CD4-positive, alpha-beta T cell treated with Interleukin-15 for 1 hour (primary cell): ENCODE results near the gene LRMDA.

Experiments used
- DNase-seq: peaks from one replicate; pipeline ENCODE4 v3.0.0-alpha.2; 2020

The LRMDA gene

DNA sequence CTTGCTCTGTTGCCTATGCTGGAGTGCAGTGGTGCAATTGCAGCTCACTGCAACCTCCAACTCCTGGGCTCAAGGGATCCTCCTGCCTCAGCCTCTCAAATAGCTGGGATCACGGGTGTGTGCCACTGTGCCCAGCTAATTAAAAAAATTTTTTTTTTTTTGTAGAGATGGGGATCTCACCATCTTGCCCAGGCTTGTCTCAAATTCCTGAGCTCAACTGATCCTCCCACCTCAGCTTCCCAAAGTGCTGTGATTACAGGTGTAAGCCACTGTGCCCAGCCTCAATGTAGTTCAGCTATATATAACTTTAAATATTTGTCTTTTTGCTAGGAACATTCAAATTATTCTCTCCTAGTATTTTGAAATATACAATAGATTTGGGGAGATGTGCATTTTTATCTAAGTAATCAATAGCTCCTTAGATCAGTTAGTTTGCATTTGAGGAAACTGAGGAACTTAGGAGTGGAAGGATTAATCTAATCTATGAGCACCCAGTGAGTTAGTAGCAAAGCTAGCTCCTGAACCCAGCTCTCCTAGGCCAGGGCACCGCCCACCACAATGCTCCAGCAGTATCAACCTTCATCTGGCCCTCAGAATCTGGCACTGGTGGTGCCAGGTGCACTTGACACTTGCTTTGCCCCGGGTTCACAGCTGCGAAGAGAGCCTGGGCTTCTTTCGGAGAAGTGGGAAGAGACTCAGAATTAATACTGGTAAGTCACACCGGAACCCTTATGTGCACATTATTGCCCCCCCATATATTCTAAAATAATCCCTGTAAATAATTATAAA, 5.9 kb upstream of the LRMDA start:
- DNase-seq = no peak

DNA sequence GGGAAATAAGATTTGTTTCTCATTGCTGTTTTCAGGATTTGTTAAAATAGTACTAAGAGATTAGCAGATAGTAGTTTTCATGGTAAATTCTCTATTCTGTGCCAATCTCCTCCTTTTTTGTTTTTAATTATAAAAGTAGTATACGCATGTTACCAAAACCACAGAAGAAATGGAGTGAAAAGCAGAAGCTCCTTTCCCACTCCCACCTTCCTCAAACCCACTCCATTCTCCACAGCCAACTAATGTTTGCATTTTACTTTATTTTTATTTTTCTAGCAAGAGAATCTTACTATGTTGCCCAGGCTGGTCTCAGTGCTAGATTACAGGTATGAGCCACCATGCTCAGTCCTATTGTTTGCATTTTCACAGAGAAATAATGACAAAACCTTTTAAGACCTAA, 4.5 kb upstream of the LRMDA start:
- no peak for DNase-seq

DNA sequence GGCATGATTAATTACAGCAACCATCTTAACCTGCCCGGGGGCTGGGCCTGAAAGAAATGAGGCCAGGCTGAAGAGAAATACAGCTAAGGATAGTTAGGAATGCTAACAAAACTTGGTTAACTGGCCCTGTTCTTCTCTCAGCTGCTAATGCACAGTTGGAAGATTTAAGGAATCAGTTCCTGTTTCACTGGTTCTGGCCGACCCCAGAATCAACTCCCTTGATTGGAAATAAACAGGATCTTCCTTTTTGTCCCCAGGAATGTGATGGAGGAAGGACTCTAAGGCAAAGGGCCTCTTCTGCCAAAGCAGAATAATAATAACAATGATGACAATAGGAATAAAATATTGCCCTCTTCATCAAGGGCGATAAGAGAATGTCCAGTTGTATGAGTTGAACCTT, 3.5 kb upstream of the LRMDA start:
- no peak for DNase-seq

DNA sequence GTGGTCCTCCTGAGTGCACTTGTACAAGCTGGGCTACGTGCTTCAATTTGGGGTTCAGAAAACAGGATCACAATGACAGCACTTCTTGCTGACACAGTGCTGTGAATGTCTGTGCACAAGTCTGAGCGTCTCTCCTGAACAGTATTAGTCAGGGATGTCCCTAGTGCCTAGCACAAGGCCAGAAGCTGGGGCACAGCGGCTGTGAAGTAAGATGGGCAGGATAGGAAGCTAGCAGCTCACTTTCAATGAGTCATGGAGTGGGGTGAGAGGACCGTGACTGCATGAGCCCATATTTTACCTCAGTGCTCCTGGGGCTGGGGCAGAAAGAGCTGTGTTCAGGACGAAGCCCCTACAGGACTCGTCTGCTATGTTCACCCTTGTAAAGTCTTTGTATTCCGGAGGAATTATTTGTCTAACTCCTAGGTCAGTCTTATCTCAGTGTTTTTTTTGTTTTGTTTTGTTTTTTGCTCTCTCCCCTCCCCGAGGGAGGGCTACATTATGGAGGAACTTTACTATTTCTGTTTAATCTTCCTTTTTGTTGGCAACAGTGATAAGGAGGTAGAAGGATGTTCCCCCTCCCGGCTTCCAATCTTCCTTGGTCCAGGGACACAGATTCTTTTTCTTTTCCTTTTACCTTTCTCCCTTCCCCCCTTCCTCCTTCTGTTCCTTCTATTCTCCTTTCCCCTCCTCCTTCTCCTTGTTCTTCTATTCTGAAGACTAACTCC, 2.8 kb upstream of the LRMDA start:
- DNase-seq = peak; percentile 57

DNA sequence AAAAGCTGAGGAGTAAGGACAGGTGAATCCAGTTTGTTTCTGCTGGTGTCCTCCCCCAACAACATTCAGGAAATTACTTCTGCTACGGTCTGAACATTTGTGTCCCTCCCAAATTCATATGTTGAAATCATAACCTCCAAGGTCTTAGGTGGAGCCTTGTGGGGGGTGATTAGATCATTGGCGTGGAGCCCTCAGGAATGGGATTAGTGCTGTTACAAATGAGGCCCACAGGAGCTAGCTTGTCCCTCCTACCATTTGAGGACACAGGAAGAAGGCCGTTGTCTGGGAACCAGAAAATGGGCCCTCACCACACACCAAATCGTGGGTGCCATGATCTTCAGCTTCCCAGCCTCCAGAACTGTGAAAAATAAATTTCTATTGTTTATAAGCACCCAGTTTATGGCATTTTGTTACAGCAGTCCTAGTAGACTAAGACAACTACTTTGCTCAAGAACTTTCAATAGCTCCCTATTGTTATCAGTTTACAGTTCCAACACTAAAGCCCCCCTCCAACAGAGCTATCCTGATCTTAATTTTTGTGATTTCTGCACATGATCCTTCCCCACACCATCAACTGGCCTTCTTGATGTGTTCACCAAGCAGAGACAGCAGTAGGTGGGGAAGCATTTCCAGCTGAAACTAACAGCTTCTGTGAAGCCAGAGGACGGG, 2.1 kb upstream of the LRMDA start:
- DNase-seq = no peak

DNA sequence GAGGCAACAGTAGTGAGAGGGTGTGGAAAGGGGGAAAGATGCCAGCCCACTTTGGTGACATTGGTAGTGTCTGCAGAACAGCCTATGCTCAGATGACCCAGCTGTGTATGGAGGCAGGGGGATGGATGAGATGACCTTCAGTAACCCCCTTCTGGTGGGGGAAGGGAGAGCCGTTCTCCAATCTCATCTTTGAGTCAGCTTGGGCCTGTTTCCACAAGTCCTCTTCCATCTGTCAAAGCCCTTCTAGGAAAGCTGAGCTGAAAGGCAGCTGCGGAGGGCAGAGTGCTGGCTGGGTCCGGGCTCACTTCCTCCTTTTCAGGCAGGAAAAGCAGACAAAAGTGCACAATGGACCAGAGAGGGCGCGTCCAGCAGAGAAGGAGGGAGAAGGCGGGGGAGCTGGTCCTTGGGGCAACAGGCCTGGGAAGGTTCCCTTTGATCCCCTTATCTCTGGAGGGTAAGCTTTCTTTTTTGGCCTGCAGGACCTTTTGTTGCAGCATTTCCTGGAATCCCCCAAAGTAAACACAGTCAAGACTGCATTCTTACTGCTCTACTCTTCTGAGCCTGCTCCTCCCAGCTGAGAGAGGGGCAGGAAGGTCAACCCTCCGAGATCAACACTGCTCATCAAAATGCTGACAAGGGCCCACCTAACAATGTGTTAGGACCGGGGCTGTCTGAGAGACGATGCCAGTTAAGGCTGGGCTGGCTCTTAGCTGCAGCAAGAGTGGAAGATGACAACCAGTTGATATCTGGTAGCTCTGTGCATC, 1.2 kb upstream of the LRMDA start:
- peak; percentile 35 for DNase-seq

DNA sequence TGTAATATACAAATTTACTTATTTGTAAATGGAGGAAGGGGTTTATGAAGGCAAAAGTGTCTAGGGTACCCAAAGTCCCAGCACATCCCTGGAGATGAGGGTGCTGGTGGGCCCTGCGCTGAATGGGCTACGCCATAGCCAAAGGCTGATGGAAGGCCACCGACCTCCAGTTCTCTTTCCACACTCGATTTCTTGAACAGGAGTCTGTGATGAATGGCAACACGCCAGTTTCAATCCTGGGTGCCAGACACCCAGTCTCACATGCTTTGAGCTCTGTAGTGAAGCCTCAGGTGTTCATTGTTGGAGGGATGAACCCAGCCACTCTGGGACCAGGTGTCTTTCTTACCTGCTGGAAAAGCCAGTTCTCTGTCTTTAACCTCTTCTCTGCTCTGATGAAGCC, 752 bp downstream of the LRMDA start:
- no peak for DNase-seq

DNA sequence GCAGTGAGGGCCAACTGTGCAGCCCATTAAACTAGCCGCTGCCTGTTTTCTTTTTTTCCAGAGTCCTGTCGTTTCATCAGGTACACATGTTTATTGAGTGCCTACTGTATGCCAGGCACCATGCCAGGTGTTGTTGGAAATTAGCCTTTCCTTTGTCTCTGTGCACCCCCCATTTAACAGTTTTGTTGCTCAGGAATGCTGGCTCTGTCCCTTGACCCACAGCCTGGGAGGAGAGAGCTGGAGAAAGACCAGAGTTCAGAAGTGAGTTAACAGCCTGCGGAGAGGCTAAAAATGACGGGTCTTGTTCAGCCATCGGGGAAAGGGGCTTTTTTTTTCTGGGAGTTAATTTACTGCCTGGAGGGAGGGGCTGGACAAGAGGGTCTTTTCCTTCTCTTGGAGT, 1.3 kb downstream of the LRMDA start:
- DNase-seq = no peak

DNA sequence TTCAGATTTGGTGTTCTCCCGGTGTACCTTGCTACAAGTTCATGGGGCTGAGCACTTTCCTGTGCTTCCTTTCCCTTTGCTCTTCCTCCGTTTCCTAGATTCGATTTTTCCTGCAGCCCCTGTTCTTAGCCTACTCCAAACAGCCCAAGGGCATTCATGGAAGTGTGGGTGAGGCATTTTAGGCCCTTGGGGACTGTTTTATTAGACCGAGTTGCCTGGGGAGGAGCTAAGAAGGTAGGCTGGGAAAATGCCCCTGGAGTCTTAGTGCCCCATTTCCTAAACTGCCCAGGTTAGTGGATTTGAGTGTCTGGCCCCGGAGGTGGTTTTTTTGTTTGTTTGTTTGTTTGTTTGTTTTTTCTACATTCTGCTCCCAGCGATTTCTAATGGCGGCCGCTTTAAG, 1.8 kb downstream of the LRMDA start:
- DNase-seq = no peak

DNA sequence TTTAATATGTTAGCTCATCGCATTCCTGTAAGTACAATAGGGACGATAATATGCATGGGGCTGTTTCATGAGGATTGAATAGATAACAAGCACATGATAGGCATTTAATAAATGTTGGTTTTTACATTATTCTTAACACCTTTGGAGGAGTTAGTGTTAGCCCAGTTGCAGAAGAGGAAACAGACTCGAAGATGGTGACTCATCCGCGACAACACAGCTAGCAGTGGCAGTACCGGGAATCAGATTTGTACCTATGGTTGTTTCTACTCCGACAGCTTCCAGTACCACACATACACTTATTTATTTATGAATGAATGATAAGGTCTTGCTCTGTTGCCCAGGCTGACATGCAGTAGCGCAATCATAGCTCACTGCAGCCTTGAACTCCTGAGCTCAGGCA, 2.9 kb downstream of the LRMDA start:
- peak; percentile 22 for DNase-seq

DNA sequence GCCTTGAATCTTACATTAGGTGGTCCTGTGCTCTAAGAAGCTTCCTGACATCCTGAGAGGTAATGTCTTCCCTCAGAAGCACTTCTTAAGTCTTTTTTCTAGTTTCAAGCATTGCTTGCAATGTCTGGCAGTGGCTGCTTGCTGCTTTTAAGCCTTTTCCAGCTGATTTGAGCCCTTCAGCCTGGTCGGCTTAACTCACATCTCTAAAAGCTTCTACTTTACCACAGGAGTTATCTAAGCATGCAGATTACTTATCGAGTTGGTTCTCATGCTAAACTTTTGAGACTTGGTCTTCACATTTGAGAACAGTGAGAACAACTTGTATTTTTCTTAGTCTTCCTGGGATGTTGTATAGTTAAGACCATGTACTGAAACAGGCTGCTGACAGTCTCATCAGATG, 3.9 kb downstream of the LRMDA start:
- DNase-seq = no peak

DNA sequence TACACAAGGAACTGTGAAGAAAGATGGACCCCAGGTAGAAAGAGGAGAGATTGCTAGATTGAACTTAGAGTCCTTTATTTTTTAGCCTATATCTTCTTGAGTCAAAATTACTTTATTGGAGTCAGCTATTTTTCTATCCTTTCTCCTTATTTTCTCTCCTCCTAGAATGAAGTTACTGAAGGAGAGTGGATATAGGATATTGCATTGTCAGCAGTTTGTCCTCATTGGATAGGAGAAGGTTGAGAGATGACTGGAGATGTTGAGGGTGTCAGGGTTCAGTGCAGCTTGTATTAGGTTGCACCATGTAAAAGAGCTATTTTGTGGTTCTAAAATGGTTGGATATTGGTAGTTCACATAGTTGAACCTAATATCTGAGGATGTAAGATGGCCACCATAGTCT, 5.5 kb downstream of the LRMDA start:
- no peak for DNase-seq

DNA sequence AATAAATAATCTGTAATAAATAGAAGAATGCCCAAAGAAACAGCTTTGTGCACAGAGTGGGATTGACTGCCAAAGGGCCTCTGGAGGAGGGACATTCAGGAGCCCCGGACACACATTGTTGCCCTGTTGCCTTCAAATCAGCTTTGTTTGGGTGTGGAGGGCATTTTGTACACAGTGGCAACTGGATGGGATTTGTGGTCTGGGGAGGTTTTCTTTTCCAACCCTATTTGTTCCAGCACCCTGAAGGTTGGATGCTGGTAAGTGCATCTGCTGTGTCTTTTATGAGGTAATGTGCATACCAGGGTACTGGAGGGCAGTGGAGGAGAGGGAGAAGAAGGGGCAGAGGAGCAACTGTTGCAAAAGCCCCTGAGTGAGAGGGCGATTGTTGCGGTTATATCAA, 6.3 kb downstream of the LRMDA start:
- DNase-seq = no peak

DNA sequence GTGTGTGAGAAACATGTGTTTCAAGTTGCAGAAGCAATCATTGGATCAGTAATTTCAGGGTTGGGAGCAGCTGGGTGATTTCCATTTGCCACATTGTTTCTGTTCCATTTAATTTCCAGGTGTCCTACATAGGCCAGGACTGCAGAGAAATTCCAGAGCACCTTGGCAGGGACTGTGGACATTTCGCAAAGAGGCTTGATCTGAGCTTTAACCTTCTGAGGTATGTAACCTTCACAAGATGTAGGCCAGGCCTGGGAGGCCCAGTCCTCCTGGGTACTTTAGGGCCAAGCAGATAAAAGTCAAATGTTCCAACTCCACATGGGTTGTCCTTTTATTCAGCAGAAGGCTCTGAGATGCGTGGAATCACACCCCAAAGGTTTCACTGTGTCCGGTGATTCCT, 6.9 kb downstream of the LRMDA start:
- DNase-seq = no peak

DNA sequence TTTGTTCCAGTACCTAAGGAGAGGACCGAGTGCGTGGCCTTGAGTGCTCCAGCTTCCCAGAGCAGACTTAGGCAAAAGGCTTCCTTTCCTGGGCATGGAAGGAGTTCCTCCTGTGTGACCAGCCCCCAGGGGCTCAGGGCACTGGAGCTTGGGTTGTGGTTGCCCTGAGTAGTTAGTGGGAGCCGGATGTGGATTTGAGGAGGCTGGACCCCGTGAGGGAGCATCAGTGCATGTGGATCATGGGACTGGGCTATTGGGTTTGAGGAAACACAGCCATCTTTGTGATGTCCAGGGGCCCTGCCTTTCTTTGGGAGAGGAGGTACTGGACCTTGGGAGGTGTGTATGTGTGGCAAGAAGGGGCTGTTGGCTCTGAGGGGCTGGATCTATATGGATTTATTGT, 8.4 kb downstream of the LRMDA start:
- no peak for DNase-seq

DNA sequence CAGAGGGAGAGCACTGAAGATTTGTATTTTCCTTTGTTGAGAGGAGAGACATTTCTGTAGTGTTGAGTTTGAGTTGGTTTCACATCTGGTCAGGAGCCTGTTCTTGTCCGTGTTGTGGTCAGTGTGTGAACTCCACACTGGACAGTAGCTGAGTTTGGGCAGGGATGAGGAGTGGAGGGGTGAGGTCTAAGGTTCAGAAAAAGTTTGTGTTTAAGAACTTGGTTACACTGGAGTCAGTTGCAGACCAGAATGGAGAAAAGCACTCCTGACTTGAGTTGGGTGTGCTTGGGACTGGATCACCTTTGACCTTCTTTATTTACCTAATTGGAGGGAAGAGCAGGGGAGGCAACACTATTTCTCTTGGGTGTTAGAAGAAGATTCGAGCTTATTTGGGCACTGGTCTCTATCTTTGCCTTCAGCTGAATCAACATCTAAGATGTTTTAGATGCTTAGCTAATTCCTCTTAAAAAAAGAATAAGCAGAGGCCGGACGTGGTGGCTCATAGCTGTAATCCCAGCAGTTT, 8.9 kb downstream of the LRMDA start:
- DNase-seq = no peak

DNA sequence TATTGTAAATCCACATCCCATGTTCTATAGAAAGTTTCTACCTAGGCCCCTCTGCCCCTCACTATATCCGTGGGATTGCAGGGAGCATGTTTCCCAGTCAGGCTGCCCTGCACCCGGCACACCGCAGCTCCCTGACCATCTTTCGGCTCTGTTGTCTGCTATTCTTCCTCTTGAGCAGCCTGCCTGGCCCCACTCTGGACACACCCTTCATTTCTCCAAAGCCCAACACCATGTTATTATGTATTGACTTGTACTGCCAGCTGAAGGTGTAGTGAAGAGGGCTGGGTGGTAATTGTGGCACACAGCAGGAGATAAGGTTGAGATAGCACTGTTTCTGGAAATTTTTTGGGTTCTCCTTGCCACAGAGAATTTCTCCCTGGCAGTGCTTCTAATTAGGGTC, 9.8 kb downstream of the LRMDA start:
- no peak for DNase-seq

DNA sequence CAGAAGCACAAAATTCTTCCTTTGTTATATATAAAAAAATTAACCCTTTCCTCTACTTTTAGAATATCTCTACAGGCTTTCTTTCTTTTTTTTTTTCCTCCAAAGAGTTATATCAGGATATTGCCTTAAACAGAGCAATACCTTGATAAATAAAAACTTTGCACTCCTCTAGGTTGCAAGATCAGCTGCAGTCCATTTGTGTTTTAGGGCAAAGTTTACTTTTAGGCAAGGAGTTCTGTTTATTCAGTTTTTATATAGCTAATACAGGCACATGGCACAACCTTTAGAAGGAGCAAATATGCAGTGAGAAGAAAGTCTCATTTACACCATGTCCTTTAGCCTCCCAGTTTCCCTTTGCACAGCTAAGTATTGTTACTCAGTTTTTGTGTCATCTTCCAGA, 10.3 kb downstream of the LRMDA start:
- no peak for DNase-seq

DNA sequence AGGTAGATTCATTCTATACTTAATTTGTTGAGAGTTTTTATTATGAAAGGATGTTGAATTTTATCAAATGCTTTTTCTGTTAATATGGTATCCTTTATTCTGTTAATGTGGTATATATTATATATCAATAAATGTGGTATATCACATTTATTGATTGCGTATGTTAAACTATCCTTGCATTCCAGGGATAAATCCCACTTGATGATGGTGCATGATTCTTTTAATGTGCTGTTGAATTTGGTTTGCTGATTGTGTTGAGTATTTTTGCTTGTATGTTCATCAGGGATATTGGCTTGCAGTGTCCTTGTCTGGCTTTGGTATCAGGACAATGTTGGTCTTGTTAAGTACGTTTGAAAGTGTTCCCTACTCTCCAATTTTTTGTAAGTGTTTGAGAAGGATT, 11.9 kb downstream of the LRMDA start:
- DNase-seq = no peak

DNA sequence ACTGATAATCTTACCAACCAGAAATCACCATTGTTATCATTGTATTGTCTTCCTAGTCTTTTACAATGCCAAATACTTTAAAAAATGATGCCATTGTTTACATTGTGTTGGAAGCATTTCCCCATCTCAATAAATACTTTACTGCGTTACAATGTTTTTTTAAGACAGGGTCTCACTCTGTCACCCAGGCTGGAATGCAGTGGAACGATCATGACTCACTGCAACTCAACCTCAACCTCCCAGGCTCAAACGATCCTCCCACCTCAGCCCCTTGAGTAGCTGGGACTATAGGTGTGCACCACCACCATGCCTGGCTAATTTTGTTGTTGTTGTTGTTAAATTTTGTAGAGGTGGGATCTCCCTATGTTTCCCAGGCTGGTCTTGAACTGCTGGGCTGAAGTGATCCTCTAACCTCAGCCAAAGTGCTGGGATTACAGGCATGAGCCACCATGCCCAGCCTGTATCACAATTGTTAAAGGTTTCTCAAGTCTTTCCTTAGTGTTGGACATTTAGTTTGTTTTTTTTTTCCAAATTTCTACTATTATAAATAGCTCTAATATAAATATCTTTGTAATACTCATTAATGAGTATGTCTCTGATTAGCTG, 13.5 kb downstream of the LRMDA start:
- DNase-seq = no peak

DNA sequence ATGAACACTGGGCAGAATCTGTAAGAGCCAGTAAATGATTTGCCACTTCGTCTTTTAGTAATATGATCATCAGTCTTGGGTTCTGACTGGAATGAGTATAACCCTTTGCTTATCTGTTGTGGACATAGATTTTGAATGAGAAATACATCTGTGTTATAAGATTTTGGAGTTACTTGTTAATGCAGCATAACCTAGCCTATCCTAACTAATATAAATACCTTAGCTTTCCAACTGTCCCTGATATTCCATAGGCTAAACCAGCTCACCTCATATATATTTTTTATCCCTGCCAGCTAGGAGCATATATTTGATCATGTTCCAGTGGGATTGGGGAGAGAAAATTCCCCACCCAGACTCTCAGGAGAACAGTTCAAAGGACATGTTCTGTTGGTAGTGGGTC, 15.1 kb downstream of the LRMDA start:
- no peak for DNase-seq

DNA sequence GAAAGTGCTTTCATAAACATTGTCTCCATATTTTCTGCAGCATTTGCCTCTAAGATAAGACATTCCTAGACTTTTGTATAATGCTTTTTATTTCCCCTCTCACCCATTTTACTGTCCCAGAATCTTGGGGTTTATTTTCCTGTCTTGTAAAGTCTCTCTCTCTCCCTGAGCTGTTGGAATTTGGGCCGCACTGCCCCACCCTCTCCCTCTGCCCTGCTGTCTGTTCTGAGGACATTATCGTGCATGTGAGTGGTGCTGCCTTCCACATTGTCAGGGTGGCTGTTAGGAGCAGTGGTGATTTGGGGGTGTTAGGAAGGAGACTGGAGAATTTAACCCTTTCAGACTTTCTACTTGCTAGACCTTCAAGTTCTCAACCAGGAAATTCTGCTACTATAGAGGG, 16.7 kb downstream of the LRMDA start:
- no peak for DNase-seq
